ENCODE data around the gene TMPRSS11D. TPM values are rescaled to one million over a fixed set of nuclear protein-coding genes. Genes with fewer than 3 reads are reported as not detected.

Gene TMPRSS11D
- total and polyA plus RNA-seq, 11 donors, result not detected

- no peaks in the 10 kb centered on the region for H3K9me3 ChIP-seq
- H3K36me3 ChIP-seq, result no peaks in the 10 kb centered on the region
- H3K4me1 ChIP-seq, result no peaks in the 10 kb centered on the region
- no peak for DNase-seq
- 75 to 91% (median 85%) methylated on average over 3 of the region's 3 CpGs for WGBS, 4 donors
- no peak overlapping the region for H3K27ac ChIP-seq
- no peak overlapping the region for H3K4me3 ChIP-seq
- TF ChIP-seq CTCF (IDR thresholded peaks at IDR 0.05) (no peak), POLR2A (IDR thresholded peaks at IDR 0.05) (no peak)
- no peak for ATAC-seq
- intact Hi-C loops (cut with DNase I), result loop anchor here in 1 of 10 donors (10.0 kb wide), 1 partner anchor 298 kb away; no protein-coding TSS in a partner anchor
- H3K27me3 ChIP-seq, result no peaks in the 10 kb centered on the region
Measured at GRCh38 chr4:67877086-67877485, 6.7 kb downstream of the TMPRSS11D start.

GRCh38 chr4:67874986-67875385 is 8.8 kb downstream of the TMPRSS11D start:
- 47 to 60% (median 53%) methylated on average over 2 of the region's 2 CpGs for WGBS, 4 donors
- Histone ChIP-seq H3K36me3 (no peaks in the 10 kb centered on the region), H3K4me1 (no peaks in the 10 kb centered on the region), H3K27me3 (no peaks in the 10 kb centered on the region), H3K9me3 (no peaks in the 10 kb centered on the region), H3K4me3 (no peak overlapping the region), H3K27ac (no peak overlapping the region)
- no peak for TF ChIP-seq CTCF (IDR thresholded peaks at IDR 0.05)
- TF ChIP-seq POLR2A (IDR thresholded peaks at IDR 0.05), result no peak
- no peak for DNase-seq
- ATAC-seq, result no peak
- intact Hi-C loops (cut with DNase I), result loop anchor here in 1 of 10 donors (10.0 kb wide), 1 partner anchor 300 kb away; no protein-coding TSS in a partner anchor

- ATAC-seq (no peak), DNase-seq (no peak)
- no peaks in the 10 kb centered on the region for H3K36me3 ChIP-seq
- TF ChIP-seq CTCF (IDR thresholded peaks at IDR 0.05), result no peak
- no peak for TF ChIP-seq POLR2A (IDR thresholded peaks at IDR 0.05)
- no peaks in the 10 kb centered on the region for H3K9me3 ChIP-seq
- no peak overlapping the region for H3K4me3 ChIP-seq
- 47 to 75% (median 70%) methylated on average over 1 of the region's 1 CpG for WGBS, 4 donors
- H3K4me1 ChIP-seq, result no peaks in the 10 kb centered on the region
- intact Hi-C loops (cut with DNase I), result loop anchor here in 1 of 10 donors (10.0 kb wide), 1 partner anchor 302 kb away; no protein-coding TSS in a partner anchor
- no peak overlapping the region for H3K27ac ChIP-seq
- H3K27me3 ChIP-seq, result no peaks in the 10 kb centered on the region
Measured at GRCh38 chr4:67873116-67873515, 10.7 kb downstream of the TMPRSS11D start.

GRCh38 chr4:67871867-67872266 is 11.9 kb downstream of the TMPRSS11D start:
- intact Hi-C loops (cut with DNase I), result loop anchor here in 1 of 10 donors (10.0 kb wide), 1 partner anchor 303 kb away; no protein-coding TSS in a partner anchor
- Histone ChIP-seq H3K4me3 (no peak overlapping the region), H3K27ac (no peak overlapping the region), H3K4me1 (no peaks in the 10 kb centered on the region), H3K27me3 (no peaks in the 10 kb centered on the region), H3K9me3 (peaks cover 0 to 6% (median 0%) of the 10 kb centered on the region in 12 donors), H3K36me3 (no peaks in the 10 kb centered on the region)
- DNase-seq (no peak), ATAC-seq (no peak)
- TF ChIP-seq CTCF (IDR thresholded peaks at IDR 0.05) (peak in 4 of 12 donors; percentile 9 to 37 (median 12)), POLR2A (IDR thresholded peaks at IDR 0.05) (no peak)

Data from heart left ventricle (tissue), 16 donors.